HepG2 (cell line): ENCODE measurements around the gene COPA. TPM values are rescaled to one million over a fixed set of nuclear protein-coding genes. Genes with fewer than 3 reads are reported as not detected.

Experiments used
- ATF3 ChIP-seq: sonication (generic); formaldehyde crosslinking; IDR thresholded peaks from 2 replicates; pipeline ENCODE4 v1.4.0; 2020; ENCODE audit warnings: missing genetic modification reagents
- GATA4 ChIP-seq: sonication (generic); IDR thresholded peaks from 2 replicates; pipeline ENCODE4 v1.6.1; 2016; ENCODE audit warnings: antibody characterized with exemption, low read depth, borderline replicate concordance
- HMGXB4 ChIP-seq, 2 experiments: sonication (generic) in 1 of 2; formaldehyde crosslinking in 1 of 2; IDR thresholded peaks; 2 replicates each; pipeline versions ENCODE4 v1.4.0 to v1.6.1; 2018 to 2020; ENCODE audit warnings: missing genetic modification reagents in 2 of 2, borderline replicate concordance in 1 of 2, low read depth in 1 of 2, mild to moderate bottlenecking in 1 of 2, missing biosample characterization in 1 of 2
- HNF4A ChIP-seq: sonication (generic); formaldehyde crosslinking; IDR thresholded peaks from 2 replicates; pipeline ENCODE4 v1.4.0; 2020; ENCODE audit warnings: missing genetic modification reagents
- KIAA2018 ChIP-seq: sonication (generic); formaldehyde crosslinking; IDR thresholded peaks from 2 replicates; pipeline ENCODE4 v1.5.0; 2020; ENCODE audit warnings: mild to moderate bottlenecking, missing genetic modification reagents, borderline replicate concordance
- ZNF296 ChIP-seq: sonication (generic); formaldehyde crosslinking; conservative IDR thresholded peaks from 2 replicates; pipeline ENCODE4 v1.5.0; 2020; ENCODE audit warnings: mild to moderate bottlenecking, missing genetic modification reagents
- ZNF33A ChIP-seq: sonication (generic); formaldehyde crosslinking; IDR thresholded peaks from 2 replicates; pipeline ENCODE4 v1.5.1; 2020; ENCODE audit warnings: missing genetic modification reagents, mild to moderate bottlenecking, moderate library complexity, borderline replicate concordance
- polyA plus RNA-seq, 8 experiments: library from polyadenylated mRNA; depleted of rRNA in 3 of 8; stranded (reverse) in 7 of 8; unstranded in 1 of 8; fragments of >200 nt; fragmentation: Illumina TruSeq in 4 of 8; extraction: Trizol in 4 of 8; gene quantifications; 2 replicates each; pipeline versions ENCODE4 v1.2.1 to v1.2.3, GENCODE V29; 2011 to 2016; ENCODE audit warnings: low read depth in 4 of 8, missing spikeins in 1 of 8, mixed read lengths in 1 of 8; ENCODE audit not compliant: insufficient read depth in 1 of 8
- total RNA-seq, 5 experiments: library from RNA; depleted of rRNA; stranded (reverse); fragments of >200 nt; fragmentation: Illumina TruSeq; extraction: Trizol; gene quantifications; 2 replicates each; pipeline ENCODE4 v1.2.3, GENCODE V29; 2016; ENCODE audit warnings: low read depth in 1 of 5

COPA gene
- total and polyA plus RNA-seq, 2 of the 13 experiments (the other 11 are each of a cell fraction or from before 2014, with no cell fraction given): 160 to 197 TPM

GRCh38 chr1:160363951-160364735, 21.1 kb upstream of the COPA start (continued):
- TF ChIP-seq ATF3 (CRISPR knock-in tag): no peak
- TF ChIP-seq GATA4: no peak
- no peak for TF ChIP-seq HNF4A (CRISPR knock-in tag)
- no peak for TF ChIP-seq KIAA2018 (CRISPR knock-in tag)
- no peak for TF ChIP-seq ZNF296 (CRISPR knock-in tag)
- no peak for TF ChIP-seq HMGXB4 (CRISPR knock-in tag; IDR thresholded peaks at IDR 0.05; ENCODE audit: borderline replicate concordance in 1 of 2, low read depth in 1 of 2)
- no peak for TF ChIP-seq ZNF33A (CRISPR knock-in tag)
